Neural progenitor cell (in vitro differentiated cells): Measurements from ENCODE around the gene HTT. TPM values are rescaled to one million over a fixed set of nuclear protein-coding genes. Genes with fewer than 3 reads are reported as not detected.
"Not testable (repeated sequence)": the region's sequence is repeated elsewhere in the genome, so short reads cannot be mapped to it uniquely, and the experiment has no call there.

Experiments
- DNase-seq: peaks from one replicate; pipeline ENCODE4 v3.0.0-alpha.2; 2016; ENCODE audit warnings: low spot score
- H2AFZ ChIP-seq: fragments of 200-600 bp; sonication (generic); replicated peaks from 2 replicates; pipeline ENCODE4 v1.6.1; 2016; ENCODE audit warnings: antibody characterized with exemption
- H3F3A ChIP-seq: fragments of 200-600 bp; sonication (generic); 2 replicates; pipeline ENCODE4 v1.6.1; 2016; ENCODE audit warnings: antibody characterized with exemption, low read depth
- H3K27ac ChIP-seq: fragments of 200-600 bp; sonication (generic); 2 replicates; pipeline ENCODE4 v1.5.1; 2016; ENCODE audit warnings: mild to moderate bottlenecking
- H3K27me3 ChIP-seq: fragments of 200-600 bp; sonication (generic); 2 replicates; pipeline ENCODE4 v1.6.1; 2016; ENCODE audit warnings: mild to moderate bottlenecking, moderate library complexity
- H3K36me3 ChIP-seq: fragments of 200-600 bp; sonication (generic); 2 replicates; pipeline ENCODE4 v1.5.1; 2016
- H3K4me1 ChIP-seq: fragments of 200-600 bp; sonication (generic); 2 replicates; pipeline ENCODE4 v1.6.1; 2016; ENCODE audit warnings: mixed run types
- H3K4me2 ChIP-seq: fragments of 200-600 bp; sonication (generic); 2 replicates; pipeline ENCODE4 v1.6.1; 2016
- H3K4me3 ChIP-seq: fragments of 200-600 bp; sonication (generic); 2 replicates; pipeline ENCODE4 v1.5.1; 2016
- H3K79me2 ChIP-seq: fragments of 200-600 bp; sonication (generic); 2 replicates; pipeline ENCODE4 v1.6.1; 2016; ENCODE audit warnings: low read depth
- H3K9ac ChIP-seq: fragments of 200-600 bp; sonication (generic); 2 replicates; pipeline ENCODE4 v1.6.1; 2016
- H3K9me3 ChIP-seq: fragments of 200-600 bp; sonication (generic); 2 replicates; pipeline ENCODE4 v1.5.1; 2016; ENCODE audit warnings: low read depth
- H4K20me1 ChIP-seq: fragments of 200-600 bp; sonication (generic); 2 replicates; pipeline ENCODE4 v1.6.1; 2016; ENCODE audit warnings: low read depth
- H3K27ac Mint-ChIP-seq: 3 replicates; pipeline ENCODE4 v1.8.0; 2021; ENCODE audit warnings: mixed read lengths
- H3K27me3 Mint-ChIP-seq: 2 replicates; pipeline ENCODE4 v1.8.0; 2022; ENCODE audit warnings: low read depth, mild to moderate bottlenecking, inconsistent platforms, moderate library complexity, mixed read lengths; ENCODE audit not compliant: insufficient read depth
- H3K36me3 Mint-ChIP-seq: 3 replicates; pipeline ENCODE4 v1.8.0; 2021; ENCODE audit warnings: mixed read lengths
- H3K4me1 Mint-ChIP-seq: 3 replicates; pipeline ENCODE4 v1.8.0; 2021; ENCODE audit warnings: mixed read lengths
- H3K4me3 Mint-ChIP-seq: 3 replicates; pipeline ENCODE4 v1.8.0; 2021; ENCODE audit warnings: mild to moderate bottlenecking, moderate library complexity, mixed read lengths
- H3K9me3 Mint-ChIP-seq: 3 replicates; pipeline ENCODE4 v1.8.0; 2020; ENCODE audit warnings: mixed read lengths
- EZH2 ChIP-seq: fragments of 200-600 bp; sonication (generic); IDR thresholded peaks from 2 replicates; pipeline ENCODE4 v1.6.1; 2017; ENCODE audit warnings: antibody characterized with exemption, mild to moderate bottlenecking, moderate library complexity
- EZH2phosphoT487 ChIP-seq: fragments of 200-600 bp; sonication (generic); IDR thresholded peaks from 2 replicates; pipeline ENCODE4 v1.6.1; 2017; ENCODE audit warnings: antibody characterized with exemption
- total RNA-seq: library from RNA; depleted of rRNA; stranded (reverse); fragments of >200 nt; gene quantifications from 2 replicates; pipeline ENCODE4 v1.2.3, GENCODE V29; 2015; ENCODE audit warnings: low replicate concordance
- TF ChIP-seq, protein P1 (sequence below): fragments of 200-600 bp; sonication (generic); IDR thresholded peaks from 2 replicates; pipeline ENCODE4 v1.5.1; 2017; ENCODE audit warnings: antibody characterized with exemption, mild to moderate bottlenecking

Gene HTT
- total RNA-seq, 1 donor from 2014 or later, result 38.9 TPM

DNA sequence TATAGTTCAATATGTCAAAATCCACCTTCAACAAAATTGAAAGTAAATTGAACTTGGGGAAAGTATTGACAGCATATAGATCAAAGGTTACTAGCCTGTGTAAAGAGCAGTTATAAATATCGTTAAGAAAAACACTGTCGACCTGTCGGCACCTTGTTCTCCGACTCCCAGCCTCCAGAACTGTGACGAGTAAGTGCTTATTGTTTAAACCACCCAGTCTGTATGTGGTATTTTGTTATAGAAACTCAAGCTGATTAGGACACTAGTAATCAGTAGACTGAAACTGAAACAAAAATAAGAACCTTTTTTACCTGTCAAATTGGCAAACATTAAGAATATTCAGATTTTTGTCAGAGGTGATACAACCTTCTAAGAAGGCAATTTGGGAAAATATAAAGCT, 17.0 kb downstream of the HTT start:
- Mint-ChIP-seq H3K4me3 (no peak overlapping the region), H3K27me3 (no peaks in the 10 kb centered on the region), H3K27ac (no peak overlapping the region), H3K4me1 (no peaks in the 10 kb centered on the region), H3K36me3 (peaks cover 38% of the 10 kb centered on the region), H3K9me3 (peaks cover 6% of the 10 kb centered on the region)
- Histone ChIP-seq H3K9me3 (no peaks in the 10 kb centered on the region), H3F3A (no peaks in the 10 kb centered on the region), H3K27me3 (no peaks in the 10 kb centered on the region), H3K27ac (no peak overlapping the region), H3K4me2 (no peak overlapping the region), H3K4me3 (no peak overlapping the region), H3K36me3 (peaks cover 8% of the 10 kb centered on the region), H2AFZ (no peak overlapping the region), H4K20me1 (peaks cover 6% of the 10 kb centered on the region), H3K9ac (no peak overlapping the region), H3K4me1 (no peaks in the 10 kb centered on the region), H3K79me2 (peaks cover 15% of the 10 kb centered on the region)
- no peak for DNase-seq
- TF ChIP-seq, protein P1, sequence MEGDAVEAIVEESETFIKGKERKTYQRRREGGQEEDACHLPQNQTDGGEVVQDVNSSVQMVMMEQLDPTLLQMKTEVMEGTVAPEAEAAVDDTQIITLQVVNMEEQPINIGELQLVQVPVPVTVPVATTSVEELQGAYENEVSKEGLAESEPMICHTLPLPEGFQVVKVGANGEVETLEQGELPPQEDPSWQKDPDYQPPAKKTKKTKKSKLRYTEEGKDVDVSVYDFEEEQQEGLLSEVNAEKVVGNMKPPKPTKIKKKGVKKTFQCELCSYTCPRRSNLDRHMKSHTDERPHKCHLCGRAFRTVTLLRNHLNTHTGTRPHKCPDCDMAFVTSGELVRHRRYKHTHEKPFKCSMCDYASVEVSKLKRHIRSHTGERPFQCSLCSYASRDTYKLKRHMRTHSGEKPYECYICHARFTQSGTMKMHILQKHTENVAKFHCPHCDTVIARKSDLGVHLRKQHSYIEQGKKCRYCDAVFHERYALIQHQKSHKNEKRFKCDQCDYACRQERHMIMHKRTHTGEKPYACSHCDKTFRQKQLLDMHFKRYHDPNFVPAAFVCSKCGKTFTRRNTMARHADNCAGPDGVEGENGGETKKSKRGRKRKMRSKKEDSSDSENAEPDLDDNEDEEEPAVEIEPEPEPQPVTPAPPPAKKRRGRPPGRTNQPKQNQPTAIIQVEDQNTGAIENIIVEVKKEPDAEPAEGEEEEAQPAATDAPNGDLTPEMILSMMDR, result no peak
- TF ChIP-seq EZH2 (no peak), EZH2phosphoT487 (no peak)

- H3K36me3 Mint-ChIP-seq, result peaks cover 31% of the 10 kb centered on the region
Measured at GRCh38 chr4:3094701-3095100, 20.2 kb downstream of the HTT start.

DNA sequence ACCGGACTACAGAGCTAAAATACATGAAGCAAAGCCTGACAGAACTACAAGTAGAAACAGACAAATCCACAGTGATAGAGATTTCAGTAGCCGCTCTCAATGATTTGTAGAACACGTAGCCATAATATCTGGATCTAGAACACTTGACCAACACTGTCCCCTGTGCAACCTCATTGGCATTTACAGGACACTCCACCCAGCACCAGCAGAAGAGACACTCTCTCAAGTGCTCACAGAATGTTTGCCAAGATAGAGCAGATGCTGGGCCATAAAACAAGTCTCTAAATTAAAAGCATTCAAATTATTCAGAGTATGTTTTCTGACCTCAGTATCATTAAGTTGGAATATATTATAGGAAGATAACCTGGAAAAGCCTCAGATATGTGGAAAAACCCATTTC, 21.7 kb downstream of the HTT start:
- Histone ChIP-seq H3K27me3 (no peaks in the 10 kb centered on the region), H3F3A (no peaks in the 10 kb centered on the region), H3K4me2 (no peak overlapping the region), H3K27ac (no peak overlapping the region), H2AFZ (no peak overlapping the region), H3K4me3 (no peak overlapping the region), H3K79me2 (peaks cover 7% of the 10 kb centered on the region), H3K9me3 (no peaks in the 10 kb centered on the region), H3K36me3 (no peaks in the 10 kb centered on the region), H3K9ac (no peak overlapping the region), H4K20me1 (peaks cover 11% of the 10 kb centered on the region), H3K4me1 (no peaks in the 10 kb centered on the region)
- Mint-ChIP-seq H3K27me3 (no peaks in the 10 kb centered on the region), H3K9me3 (peaks cover 6% of the 10 kb centered on the region), H3K27ac (no peak overlapping the region), H3K4me3 (no peak overlapping the region), H3K36me3 (peaks cover 31% of the 10 kb centered on the region), H3K4me1 (no peaks in the 10 kb centered on the region)
- TF ChIP-seq EZH2 (no peak), EZH2phosphoT487 (no peak)
- TF ChIP-seq, protein P1, result no peak
- no peak for DNase-seq

More at GRCh38 chr4:3094701-3095100, 20.2 kb downstream of the HTT start:
- not testable (repeated sequence) for H3K9ac ChIP-seq, H3K4me1 ChIP-seq, H3K9me3 ChIP-seq, H3K27me3 Mint-ChIP-seq, H3K27ac ChIP-seq, H3K4me3 Mint-ChIP-seq, H3K27ac Mint-ChIP-seq, H3K9me3 Mint-ChIP-seq, H3K4me1 Mint-ChIP-seq, H3K27me3 ChIP-seq, H3K4me3 ChIP-seq, H3K36me3 ChIP-seq, DNase-seq, H3F3A ChIP-seq, H2AFZ ChIP-seq, H3K4me2 ChIP-seq, H4K20me1 ChIP-seq
- H3K79me2 ChIP-seq, result peaks cover 11% of the 10 kb centered on the region

DNA sequence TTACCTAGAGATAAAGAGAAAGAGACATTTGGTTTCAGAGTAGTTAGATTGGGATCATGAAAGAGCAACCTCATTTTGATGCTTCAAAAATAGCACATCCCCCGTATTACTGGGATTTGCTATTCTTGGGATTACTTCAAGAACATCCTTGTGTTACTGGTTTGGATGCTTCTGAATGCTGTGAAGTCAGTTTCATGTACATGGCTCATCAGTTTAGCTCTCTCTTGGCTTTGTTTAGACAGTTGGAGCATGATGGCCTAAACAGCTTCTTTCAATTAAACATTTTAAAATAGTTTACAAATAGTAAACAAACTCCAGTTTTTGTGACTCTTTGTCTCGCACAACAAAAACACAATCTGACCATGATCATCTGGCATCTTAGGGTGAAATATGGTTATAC, 23.9 kb downstream of the HTT start:
- Mint-ChIP-seq H3K9me3 (peaks cover 4% of the 10 kb centered on the region), H3K36me3 (peaks cover 28% of the 10 kb centered on the region), H3K4me3 (no peak overlapping the region), H3K4me1 (no peaks in the 10 kb centered on the region), H3K27me3 (no peaks in the 10 kb centered on the region), H3K27ac (no peak overlapping the region)
- peaks cover 14% of the 10 kb centered on the region for H4K20me1 ChIP-seq
- no peak overlapping the region for H3K27ac ChIP-seq
- H3K4me1 ChIP-seq, result no peaks in the 10 kb centered on the region
- no peak for DNase-seq
- H3K27me3 ChIP-seq, result no peaks in the 10 kb centered on the region
- H3K4me3 ChIP-seq, result no peak overlapping the region
- no peak overlapping the region for H3K9ac ChIP-seq
- H3K36me3 ChIP-seq, result no peaks in the 10 kb centered on the region
- peaks cover 7% of the 10 kb centered on the region for H3K79me2 ChIP-seq
- TF ChIP-seq EZH2, result no peak
- no peak for TF ChIP-seq EZH2phosphoT487
- TF ChIP-seq, protein P1, result no peak
- H2AFZ ChIP-seq, result no peak overlapping the region
- H3K4me2 ChIP-seq, result no peak overlapping the region
- H3F3A ChIP-seq, result no peaks in the 10 kb centered on the region
- no peaks in the 10 kb centered on the region for H3K9me3 ChIP-seq
